RWPE1 (cell line): ENCODE results near the gene LRP1B.

Source experiments
- CTCF ChIA-PET: fragments of 350-600 bp; sonication (Branson Sonifier 250); formaldehyde crosslinking; extraction: SDS; loops from one replicate; lab custom pipeline; 2021; lab: Yijun Ruan, JAX
- POLR2A ChIA-PET: fragments of 400-600 bp; formaldehyde crosslinking; extraction: SDS; loops from one replicate; lab custom pipeline; 2020; ENCODE audit warnings: antibody characterized with exemption; ENCODE audit not compliant: low non-redundant PET; lab: Yijun Ruan, JAX
- DNase-seq: peaks from one replicate; pipeline ENCODE4 v3.0.0; 2012; ENCODE audit warnings: low spot score
- H3K27ac ChIP-seq: fragments of 450-650 bp; 2 replicates; pipeline ENCODE4 v1.5.1; 2017
- CTCF ChIP-seq: fragments of 450-650 bp; conservative IDR thresholded peaks from 2 replicates; pipeline ENCODE4 v1.5.1; 2017; ENCODE audit warnings: low read depth, mild to moderate bottlenecking

LRP1B gene

GRCh38 chr2:141125432-141125831 lies 1005.4 kb downstream of the LRP1B start:
- ChIA-PET POLR2A (no interaction called here), CTCF (no interaction called here)
- no peak overlapping the region for H3K27ac ChIP-seq
- TF ChIP-seq CTCF = no peak
- DNase-seq = no peak

DNA sequence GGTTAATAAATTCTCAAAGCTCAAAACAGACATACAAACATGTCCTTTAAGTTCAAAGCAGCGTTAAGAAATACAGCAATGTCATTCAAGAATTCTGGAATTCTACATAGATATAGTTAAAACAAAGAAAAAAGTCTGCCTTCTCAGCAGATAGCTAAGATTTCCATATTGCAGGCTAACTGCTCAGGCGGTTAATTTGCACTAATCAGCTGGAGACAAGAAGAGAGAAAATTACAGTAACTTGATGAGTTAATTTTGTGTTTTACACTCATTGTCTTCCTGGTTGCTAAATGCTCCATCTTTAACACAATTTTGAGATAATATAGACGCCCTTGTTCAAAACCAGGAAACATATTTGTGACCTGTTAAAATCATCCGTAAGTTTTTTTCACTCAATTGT lies 1012.0 kb downstream of the LRP1B start:
- POLR2A ChIA-PET = no interaction called here
- no peak for TF ChIP-seq CTCF
- no peak for DNase-seq
- CTCF ChIA-PET = interaction anchor here (0.9 kb wide), 1 partner anchor 9 kb away, joined by 3 read pairs; no protein-coding TSS in a partner anchor
- no peak overlapping the region for H3K27ac ChIP-seq

DNA sequence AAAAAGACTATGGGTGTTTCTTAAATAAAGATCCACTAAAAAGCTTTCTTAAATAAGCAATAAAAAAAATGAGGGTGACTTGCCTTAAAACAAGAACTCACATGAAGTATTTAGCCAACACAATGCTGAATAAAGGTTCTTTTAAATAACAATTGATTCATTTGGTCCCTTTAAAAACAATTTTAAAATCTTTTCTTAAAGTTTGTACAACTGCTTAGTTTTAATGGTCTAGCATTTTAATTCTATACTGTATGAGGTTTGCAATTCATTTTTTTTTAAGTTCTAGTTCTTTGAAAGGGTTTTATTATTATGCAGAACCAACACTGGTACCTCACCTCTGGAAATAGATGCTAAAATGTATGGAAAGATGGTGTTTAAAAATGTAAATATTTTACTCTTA lies 1017.5 kb downstream of the LRP1B start:
- ChIA-PET POLR2A (no interaction called here), CTCF (interaction anchor here (1.1 kb wide), 1 partner anchor 9 kb away, joined by 4 read pairs; no protein-coding TSS in a partner anchor)
- TF ChIP-seq CTCF = no peak
- H3K27ac ChIP-seq = no peak overlapping the region
- DNase-seq = no peak

DNA sequence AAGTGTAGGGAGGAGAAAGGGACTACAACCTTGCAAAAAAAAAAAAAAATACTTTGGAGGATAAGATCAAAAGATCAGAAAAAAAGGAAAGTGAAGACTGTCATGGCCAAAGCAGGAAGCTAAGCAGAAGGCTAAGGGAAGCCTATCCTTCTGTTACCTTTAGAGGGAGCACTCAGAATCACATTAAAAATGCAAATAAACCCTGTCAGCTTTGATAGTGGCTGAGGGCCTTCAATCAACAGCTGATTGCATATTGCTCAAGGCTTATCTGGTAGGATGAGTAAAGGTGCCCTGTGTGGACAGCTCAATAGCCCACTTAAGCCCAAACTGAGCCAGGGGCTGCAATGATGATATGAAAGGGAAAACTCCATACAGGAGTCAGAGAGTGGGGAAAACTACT lies 1021.2 kb downstream of the LRP1B start:
- ChIA-PET POLR2A (no interaction called here), CTCF (interaction anchor here (0.7 to 1.0 kb wide), 2 partner anchors 9 to 446 kb away, joined by 3 read pairs; no protein-coding TSS in a partner anchor)
- DNase-seq = peak; percentile 1
- H3K27ac ChIP-seq = no peak overlapping the region
- TF ChIP-seq CTCF = no peak

GRCh38 chr2:141105763-141106162 lies 1025.1 kb downstream of the LRP1B start:
- DNase-seq = no peak
- CTCF ChIA-PET = no interaction called here
- TF ChIP-seq CTCF = no peak
- POLR2A ChIA-PET = no interaction called here
- no peak overlapping the region for H3K27ac ChIP-seq

- ChIA-PET POLR2A (no interaction called here), CTCF (interaction anchor here (1.1 kb wide), 1 partner anchor 10 kb away, joined by 4 read pairs; no protein-coding TSS in a partner anchor)
- TF ChIP-seq CTCF = no peak
- DNase-seq = no peak
- no peak overlapping the region for H3K27ac ChIP-seq
Observed at GRCh38 chr2:141103216-141103615, 1027.6 kb downstream of the LRP1B start.
